CD4-positive, alpha-beta T cell treated with Interferon alpha-2 for 1 hour (primary cell): ENCODE measurements around the gene METRN.
"Not testable (repeated sequence)": the region's sequence is repeated elsewhere in the genome, so short reads cannot be mapped to it uniquely, and the experiment has no call there.

Source experiments
- DNase-seq, 2 donors: peaks; one replicate each; pipeline ENCODE4 v3.0.0-alpha.2; 2020 to 2022

The METRN gene

GRCh38 chr16:678209-678857 lies 36.6 kb upstream of the METRN start:
- DNase-seq: no peak

GRCh38 chr16:678858-679813 lies 35.8 kb upstream of the METRN start:
- peak; percentile 55 to 68 for DNase-seq

- DNase-seq: peak; percentile 84 to 90
Measured at GRCh38 chr16:679814-680624, 34.9 kb upstream of the METRN start, which contains the start of gene STUB1. TSS of gene STUB1 (plus strand) at chr16:680410. CDS start at chr16:680526, 116 bp downstream.

DNA sequence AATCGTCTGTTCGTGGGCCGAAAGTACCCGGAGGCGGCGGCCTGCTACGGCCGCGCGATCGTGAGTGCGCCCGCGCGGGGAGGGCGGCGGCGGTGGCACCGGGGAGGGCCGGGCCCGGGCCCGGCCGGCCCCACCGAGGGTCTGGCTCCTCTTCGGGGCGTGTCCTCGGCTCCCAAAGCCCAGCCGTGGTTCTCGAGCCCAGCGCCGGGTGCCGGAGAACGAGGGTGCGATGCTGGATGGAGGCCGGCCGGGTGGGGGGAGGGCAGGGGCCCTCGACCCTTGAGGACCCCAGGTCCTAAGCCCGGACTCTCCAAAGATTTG lies 34.3 kb upstream of the METRN start:
- no peak for DNase-seq

GRCh38 chr16:680967-681745 lies 33.8 kb upstream of the METRN start:
- DNase-seq: no peak

GRCh38 chr16:681746-682427 lies 33.0 kb upstream of the METRN start:
- no peak for DNase-seq

GRCh38 chr16:682493-683395 lies 32.2 kb upstream of the METRN start:
- no peak for DNase-seq

DNA sequence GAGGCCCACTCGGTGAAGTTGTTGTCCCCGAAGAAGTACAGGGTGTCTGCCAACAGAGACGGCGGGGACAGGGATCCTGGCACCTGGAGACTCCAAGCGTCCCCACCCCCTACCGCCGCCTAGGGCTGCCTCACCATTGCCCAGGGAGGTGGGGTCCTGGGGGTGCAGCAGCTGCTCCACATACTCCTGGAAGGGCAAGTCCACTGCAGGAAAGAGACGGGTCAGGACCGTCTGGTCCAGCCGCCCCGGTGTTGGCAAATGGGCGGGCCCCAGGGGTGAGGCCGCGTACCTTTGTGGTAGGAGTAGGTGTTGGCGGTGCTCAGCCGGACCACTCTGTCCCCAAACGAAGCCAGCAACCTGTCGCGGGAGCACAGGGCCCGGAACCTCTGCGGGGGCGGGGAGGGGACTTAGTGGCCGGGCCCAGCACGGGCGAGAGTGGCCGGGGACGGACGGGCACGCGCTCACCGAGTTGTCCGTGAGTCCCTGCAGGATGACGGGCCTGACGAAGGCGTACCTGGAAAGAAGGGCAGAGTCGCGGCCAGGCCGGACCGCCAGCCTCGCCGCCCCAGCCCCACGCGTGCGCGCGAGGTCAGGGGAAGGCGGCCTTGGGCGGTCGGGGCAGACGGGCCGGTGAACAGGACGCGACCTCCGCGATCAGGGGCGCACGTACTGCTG lies 31.4 kb upstream of the METRN start:
- DNase-seq: no peak

GRCh38 chr16:684071-684794 lies 30.7 kb upstream of the METRN start, which contains the start of gene JMJD8:
TSS of gene JMJD8 (minus strand) at chr16:684334. CDS start at chr16:684319, 15 bp downstream.
- peak; percentile 97 to 98 for DNase-seq

DNA sequence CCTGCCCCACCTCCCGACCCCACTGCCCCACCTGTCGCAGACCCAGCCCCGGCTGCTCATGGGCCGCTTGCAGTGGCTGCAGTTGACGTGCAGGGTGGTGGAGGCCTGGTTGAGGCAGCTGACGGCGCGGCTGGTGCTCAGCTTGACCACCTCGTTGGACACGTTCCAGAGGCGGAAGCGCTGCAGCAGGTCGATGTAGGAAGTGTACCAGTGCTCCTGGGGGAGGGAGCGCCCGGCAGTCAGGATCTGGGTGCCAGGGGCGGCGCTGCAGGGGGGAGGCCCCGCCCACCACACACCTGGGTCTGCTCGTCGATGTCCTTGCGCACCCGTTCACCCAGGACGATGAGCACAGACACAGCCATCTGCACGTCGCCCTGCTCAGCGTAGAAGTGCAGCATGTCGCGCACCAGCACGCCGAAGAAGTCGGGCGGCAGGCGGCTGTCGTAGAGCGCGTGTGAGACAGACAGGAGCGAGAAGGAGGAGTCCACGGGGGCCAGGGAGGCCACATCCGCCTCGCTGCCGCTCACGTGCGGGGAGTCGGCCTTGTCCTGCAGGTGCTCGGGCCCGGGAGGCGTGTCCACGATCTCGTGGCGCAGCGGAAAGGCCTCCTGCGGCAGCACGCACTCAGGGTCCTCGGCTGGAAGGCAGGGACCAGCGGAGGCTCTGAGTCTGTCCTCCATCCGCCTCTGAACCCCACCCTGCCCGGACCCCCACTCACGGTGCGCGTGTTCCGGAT lies 29.8 kb upstream of the METRN start:
- DNase-seq: no peak

DNA sequence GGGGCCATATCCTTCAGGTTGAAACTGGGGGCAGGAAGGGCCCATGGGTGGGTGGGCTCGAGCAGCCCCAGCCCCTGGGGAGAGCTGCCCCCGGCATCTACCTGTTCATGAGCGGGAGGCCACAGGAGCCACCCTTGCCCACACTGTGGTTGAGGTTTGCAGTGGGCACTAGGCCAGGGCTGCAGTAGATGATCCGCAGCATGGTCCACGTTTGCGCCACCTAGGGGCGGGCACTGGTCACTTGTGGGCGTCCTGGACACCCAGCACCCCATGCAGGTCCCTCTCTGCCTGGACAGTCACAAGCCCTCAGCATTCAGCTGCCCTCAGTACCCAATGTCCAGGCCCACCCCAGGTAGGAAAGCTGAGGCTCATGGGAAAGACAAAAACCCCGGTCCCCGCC lies 29.0 kb upstream of the METRN start:
- no peak for DNase-seq

- no peak for DNase-seq
Measured at GRCh38 chr16:686459-687260, 28.3 kb upstream of the METRN start.

DNA sequence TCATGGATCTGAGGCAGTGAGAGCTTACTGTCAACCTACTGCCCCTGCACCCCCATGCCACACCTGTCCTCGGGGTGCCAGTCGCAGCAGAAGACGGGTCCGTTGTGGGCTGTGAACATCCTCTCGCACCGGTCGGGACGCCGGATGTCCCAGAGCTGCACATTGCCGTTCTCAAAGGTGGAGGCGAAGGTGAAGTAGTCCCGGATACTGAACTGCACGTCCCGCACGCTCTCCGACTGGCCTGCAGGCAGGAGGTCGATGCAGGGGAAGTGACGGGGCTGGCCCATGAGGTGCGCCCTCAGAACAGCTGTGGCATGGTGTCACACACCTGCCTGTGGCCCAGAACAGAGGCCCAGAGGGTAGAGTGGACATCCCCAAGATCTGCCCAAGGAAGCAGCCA lies 27.4 kb upstream of the METRN start:
- DNase-seq: no peak

GRCh38 chr16:689175-689897 lies 25.6 kb upstream of the METRN start:
- no peak for DNase-seq

DNA sequence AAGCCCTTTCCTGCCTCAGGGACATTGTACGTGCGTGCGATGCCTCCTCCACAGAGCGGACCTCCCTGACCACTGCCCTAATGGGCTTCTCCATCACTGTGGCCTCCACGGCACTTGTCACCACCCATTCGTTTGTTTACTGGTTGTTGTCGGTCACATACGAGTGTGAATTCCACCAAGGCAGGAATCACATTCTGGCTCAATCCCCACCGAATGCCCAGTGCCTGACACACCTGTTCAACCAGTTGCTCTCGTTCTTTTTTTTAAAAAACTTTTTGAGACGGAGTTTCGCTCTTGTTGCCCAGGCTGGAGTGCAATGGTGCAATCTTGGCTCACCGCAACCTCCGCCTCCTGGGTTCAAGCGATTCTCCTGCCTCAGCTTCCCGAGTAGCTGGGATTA lies 23.7 kb upstream of the METRN start:
- not testable (repeated sequence) for DNase-seq

GRCh38 chr16:692356-693108 lies 22.4 kb upstream of the METRN start:
- no peak for DNase-seq
